Cerebellar cortex (tissue), 1 donor: Measurements from ENCODE around the gene CAP2.

Experiments
- DNase-seq: peaks from one replicate; pipeline ENCODE4 v3.0.0-alpha.2; 2015; ENCODE audit warnings: low spot score

The CAP2 gene

DNA sequence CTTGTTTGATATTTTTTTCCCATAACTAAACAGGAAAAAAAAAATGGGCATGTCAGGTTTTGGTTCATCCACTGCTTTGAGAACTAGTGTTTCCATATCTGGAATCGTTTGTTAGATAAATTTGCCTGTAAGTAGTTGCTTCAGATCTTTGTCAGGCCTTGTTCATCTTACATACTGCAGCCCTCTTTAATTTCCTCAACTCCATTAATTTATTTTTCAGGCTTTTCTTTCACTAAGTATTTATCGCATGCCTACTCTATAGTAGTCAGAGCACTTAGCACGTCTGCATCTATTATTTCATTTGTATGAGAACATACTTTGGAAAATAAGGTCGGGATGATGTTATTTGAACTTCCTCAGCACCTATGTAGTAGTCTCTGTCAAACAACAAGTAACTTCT, 80.9 kb downstream of the CAP2 start:
- DNase-seq: no peak

GRCh38 chr6:17475606-17476244, 82.3 kb downstream of the CAP2 start:
- no peak for DNase-seq

- DNase-seq: no peak
Observed at GRCh38 chr6:17476511-17476910, 83.1 kb downstream of the CAP2 start.

GRCh38 chr6:17477356-17477755, 84.0 kb downstream of the CAP2 start:
- DNase-seq: no peak

- no peak for DNase-seq
Observed at GRCh38 chr6:17478223-17478907, 85.0 kb downstream of the CAP2 start.

GRCh38 chr6:17478946-17479345, 85.6 kb downstream of the CAP2 start:
- DNase-seq: no peak

GRCh38 chr6:17480476-17480875, 87.1 kb downstream of the CAP2 start:
- no peak for DNase-seq

DNA sequence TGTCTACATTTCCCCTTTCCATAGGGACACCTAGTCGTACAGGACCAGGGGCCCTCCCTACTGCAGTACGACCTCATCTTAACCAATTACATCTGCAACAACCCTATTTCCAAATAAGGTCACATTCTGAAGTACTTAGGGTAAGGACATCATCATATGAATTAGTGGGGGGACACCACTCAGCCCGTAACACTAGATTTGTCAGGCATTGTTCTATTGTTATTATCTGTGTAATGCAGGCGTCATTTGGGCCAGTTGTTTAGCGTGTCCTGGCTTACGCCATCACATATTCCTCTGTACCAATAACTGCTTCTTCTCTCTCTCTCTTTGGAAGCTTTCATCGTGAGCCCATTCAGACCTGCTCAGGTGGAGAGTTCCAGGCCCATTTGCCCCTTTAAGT, 89.3 kb downstream of the CAP2 start:
- DNase-seq: no peak

- no peak for DNase-seq
Observed at GRCh38 chr6:17483391-17484016, 90.1 kb downstream of the CAP2 start.

DNA sequence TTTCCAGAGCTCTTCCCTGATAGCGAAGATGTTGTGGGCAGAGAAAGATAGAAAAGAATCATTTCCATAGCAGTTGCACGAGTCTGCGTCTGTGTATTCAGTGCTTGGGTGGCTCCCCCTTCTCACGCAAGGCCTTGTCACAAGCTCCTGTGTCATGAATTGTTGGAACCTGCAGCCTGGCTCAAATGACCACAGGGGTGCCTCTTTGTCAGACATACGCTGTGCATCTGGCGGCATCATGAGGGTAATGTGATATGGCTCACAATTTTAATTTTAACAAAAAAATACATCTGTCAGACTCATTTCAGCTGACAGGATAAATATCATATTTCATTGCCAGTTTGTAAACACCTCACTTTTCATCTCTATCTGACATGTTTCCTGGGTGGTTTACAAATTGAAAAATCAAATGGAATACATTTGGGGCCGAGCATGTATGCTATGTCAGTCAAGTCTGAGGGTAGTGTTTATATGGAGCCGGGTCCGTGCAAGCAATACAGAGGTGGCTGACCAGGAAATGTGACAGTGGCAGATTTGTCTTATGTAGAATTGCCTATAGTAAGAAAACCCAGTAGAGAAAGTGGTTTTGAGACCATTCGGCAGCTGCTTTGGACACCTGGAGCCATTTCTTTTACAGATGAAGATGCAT, 90.9 kb downstream of the CAP2 start:
- DNase-seq: no peak

DNA sequence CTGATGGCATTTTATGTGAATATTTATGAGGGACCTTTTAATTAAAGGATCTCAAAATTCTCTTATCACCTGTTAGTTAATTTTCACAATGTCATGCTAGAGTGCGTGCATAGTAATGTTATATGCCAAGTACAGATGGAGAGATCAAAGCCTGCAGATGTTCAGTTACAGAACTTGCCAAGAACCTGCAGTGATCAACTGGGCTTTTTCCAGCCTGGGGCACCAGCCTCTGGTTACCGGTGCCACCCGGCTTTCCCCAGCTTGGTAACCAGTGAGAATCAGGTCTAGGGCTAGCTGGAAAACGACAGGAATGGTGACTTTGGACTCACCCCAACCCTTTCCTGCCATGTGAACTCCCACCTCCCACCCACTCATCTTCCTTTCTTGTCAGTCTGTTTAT, 91.8 kb downstream of the CAP2 start:
- DNase-seq: peak; percentile 44

DNA sequence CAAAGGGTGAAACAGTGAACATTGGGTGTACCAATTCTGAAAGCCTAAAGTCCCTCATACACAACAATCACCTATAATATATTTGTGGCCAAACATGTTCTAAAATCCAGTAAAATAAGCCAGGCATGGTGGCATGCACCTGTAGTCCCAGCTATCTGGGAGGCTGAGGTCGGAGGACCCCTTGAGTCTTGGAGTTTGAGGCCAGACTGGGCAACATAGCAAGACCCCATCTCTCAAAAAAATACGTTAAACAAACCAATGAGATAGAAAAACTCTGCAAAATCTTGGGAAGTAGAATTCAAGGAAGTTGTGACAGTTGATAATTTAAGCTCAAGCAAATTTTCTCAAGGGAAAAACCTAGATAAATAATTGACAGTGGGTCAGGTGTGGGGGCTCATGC, 92.6 kb downstream of the CAP2 start:
- DNase-seq: no peak

GRCh38 chr6:17486680-17487079, 93.3 kb downstream of the CAP2 start:
- no peak for DNase-seq

- no peak for DNase-seq
Observed at GRCh38 chr6:17490724-17491123, 97.3 kb downstream of the CAP2 start.

DNA sequence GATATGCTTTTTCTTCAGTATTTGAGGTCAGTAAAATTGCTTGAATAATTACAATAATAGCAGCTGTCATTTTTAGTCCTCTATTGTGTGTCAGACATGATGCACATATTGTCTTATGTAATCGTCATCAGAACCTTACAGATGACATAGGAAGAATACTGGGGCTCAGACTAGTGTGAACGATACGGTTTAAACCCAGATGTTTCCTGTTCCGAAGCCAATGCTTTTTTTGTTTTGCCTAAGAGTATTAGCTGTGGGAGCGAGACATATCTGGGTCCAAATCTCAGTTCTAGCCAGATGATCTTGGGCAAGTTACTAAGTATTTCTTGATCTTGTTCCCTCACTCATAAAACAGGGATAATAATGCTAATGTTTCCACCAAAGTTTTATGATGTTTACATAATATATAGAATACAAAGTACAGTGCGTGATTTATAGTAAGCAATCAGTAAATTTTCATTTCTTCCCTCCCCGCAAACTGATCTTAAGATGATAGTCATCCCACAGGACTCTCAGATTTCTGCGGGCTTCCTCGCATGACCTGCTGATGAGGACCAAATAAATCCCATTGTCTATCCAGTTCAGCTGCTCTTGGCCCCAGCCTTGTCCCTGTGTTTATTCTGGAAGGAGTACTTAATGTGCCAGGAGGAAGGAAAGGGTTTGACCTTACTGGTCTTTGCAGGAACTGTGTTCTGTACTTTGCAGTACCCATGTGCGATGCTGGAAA, 98.2 kb downstream of the CAP2 start:
- no peak for DNase-seq

DNA sequence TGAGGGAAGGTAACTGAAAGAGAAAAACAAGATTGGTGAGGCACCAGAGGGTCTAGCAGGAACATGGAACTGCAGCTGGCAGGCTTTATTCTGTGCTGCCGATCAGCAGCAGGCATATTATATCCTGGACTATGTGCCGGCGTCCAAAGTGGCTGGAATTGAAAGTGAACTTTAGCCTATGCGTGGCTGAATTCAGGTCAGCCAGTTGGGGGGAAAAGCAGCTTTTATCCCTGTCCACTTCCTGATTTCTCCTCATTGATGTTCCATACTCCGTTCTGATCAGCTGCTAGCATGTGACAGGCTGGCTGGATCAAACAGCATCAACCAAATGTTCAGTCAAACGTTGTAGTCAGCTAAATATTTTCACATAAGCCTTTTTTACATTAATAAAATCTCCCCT, 99.0 kb downstream of the CAP2 start:
- no peak for DNase-seq

GRCh38 chr6:17493286-17493685, 99.9 kb downstream of the CAP2 start:
- DNase-seq: no peak

DNA sequence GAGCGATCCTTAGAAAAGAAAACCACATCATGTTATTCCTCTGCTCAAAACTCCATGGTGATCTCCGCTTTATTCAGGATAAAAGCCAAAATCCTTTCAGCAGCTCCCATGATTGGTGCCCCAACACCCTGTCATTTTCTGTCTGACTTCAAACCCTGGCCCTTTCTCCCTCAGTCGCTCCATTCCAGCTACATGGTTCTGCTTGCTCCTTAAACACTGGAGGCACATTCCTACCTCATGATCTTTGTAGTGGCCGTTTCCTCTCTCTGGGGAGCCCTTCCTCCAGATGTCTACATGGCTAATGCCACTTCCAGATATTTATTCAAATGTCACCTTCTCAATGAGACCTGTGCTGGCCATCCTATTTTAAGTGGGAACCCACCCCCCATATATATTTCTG, 100.8 kb downstream of the CAP2 start:
- no peak for DNase-seq

DNA sequence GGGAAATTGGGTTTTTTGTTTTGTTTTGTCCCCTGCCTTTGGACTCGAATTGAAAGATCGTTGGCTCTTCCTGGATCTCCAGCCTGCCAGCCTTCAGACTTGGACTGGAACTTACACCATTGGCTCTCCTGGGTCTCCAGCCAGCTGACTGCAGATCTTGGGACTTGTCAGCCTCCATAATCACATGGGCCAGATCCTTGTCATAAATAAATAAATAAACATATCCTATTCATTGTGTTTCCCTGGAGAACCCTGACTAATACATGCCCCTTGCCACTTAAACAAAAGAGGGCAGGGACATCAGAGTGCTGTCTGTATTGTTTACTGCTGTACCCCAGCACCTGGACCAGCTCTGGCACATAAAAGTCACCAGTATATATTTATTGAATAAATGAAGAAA, 101.5 kb downstream of the CAP2 start:
- no peak for DNase-seq

GRCh38 chr6:17497535-17498095, 104.2 kb downstream of the CAP2 start:
- DNase-seq: no peak

- no peak for DNase-seq
Observed at GRCh38 chr6:17501442-17501841, 108.0 kb downstream of the CAP2 start.
